RWPE1 (cell line): ENCODE results near the gene PIAS2.

Experiments used
- CTCF ChIA-PET: fragments of 350-600 bp; sonication (Branson Sonifier 250); formaldehyde crosslinking; extraction: SDS; loops from one replicate; lab custom pipeline; 2021; lab: Yijun Ruan, JAX
- POLR2A ChIA-PET: fragments of 400-600 bp; formaldehyde crosslinking; extraction: SDS; loops from one replicate; lab custom pipeline; 2020; ENCODE audit warnings: antibody characterized with exemption; ENCODE audit not compliant: low non-redundant PET; lab: Yijun Ruan, JAX
- DNase-seq: peaks from one replicate; pipeline ENCODE4 v3.0.0; 2012; ENCODE audit warnings: low spot score
- H3K27ac ChIP-seq: fragments of 450-650 bp; 2 replicates; pipeline ENCODE4 v1.5.1; 2017
- CTCF ChIP-seq: fragments of 450-650 bp; conservative IDR thresholded peaks from 2 replicates; pipeline ENCODE4 v1.5.1; 2017; ENCODE audit warnings: low read depth, mild to moderate bottlenecking

Gene PIAS2

GRCh38 chr18:46794607-46795006 lies 122.7 kb downstream of the PIAS2 start:
- POLR2A ChIA-PET = no interaction called here
- TF ChIP-seq CTCF = no peak
- no peak for DNase-seq
- H3K27ac ChIP-seq = no peak overlapping the region
- CTCF ChIA-PET = no interaction called here

- DNase-seq = no peak
- CTCF ChIA-PET = interaction anchor here (0.6 kb wide), 1 partner anchor 644 kb away, joined by 3 read pairs; no protein-coding TSS in a partner anchor
These were observed 123.7 kb downstream of the PIAS2 start for GRCh38 chr18:46793565-46793964.

DNA sequence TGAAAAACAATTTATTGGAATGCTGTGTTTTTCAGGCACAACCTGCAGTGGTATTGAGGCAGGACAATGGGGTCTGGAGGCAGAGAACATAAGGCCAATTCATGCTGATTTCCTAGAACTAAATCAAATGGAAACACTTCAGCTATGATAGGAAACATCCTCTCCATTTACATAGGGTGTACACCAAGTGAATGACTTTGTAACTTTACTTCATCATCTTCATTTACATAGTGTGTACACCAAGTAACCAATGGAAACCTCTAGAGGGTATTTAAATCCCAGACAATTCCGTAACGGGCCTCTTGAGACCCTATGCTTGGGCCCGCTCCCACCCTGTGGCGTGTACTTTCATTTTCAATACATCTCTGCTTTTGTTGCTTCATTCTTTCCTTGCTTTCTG lies 128.2 kb downstream of the PIAS2 start:
- CTCF ChIA-PET = no interaction called here
- no peak for DNase-seq
- no peak for TF ChIP-seq CTCF
- H3K27ac ChIP-seq = no peak overlapping the region
- POLR2A ChIA-PET = no interaction called here

More at GRCh38 chr18:46793565-46793964, 123.7 kb downstream of the PIAS2 start:
- H3K27ac ChIP-seq = no peak overlapping the region
- TF ChIP-seq CTCF = no peak
- POLR2A ChIA-PET = no interaction called here

DNA sequence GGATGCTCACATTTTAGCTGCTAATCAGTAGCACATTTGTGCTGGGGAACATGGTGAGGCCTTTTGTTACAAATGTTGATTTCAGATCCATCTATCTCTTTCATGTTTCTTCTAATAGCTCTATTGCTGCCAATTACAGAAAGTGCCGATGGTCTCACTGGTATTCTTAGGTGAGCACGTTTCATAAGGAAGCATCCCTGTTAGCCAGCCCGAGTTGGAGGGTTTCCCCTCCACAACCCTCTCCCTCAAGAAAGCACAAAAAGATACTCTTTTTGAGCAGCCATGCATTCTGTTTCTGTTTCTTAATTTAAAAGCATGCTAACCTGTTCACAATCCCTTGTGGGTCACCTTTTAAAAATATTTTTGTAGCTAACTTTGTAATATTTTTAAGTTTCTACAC lies 129.6 kb downstream of the PIAS2 start:
- ChIA-PET POLR2A (no interaction called here), CTCF (no interaction called here)
- DNase-seq = no peak
- no peak overlapping the region for H3K27ac ChIP-seq
- TF ChIP-seq CTCF = no peak

- H3K27ac ChIP-seq = no peak overlapping the region
- CTCF ChIA-PET = no interaction called here
- no peak for DNase-seq
- POLR2A ChIA-PET = no interaction called here
- TF ChIP-seq CTCF = no peak
These were observed 144.9 kb downstream of the PIAS2 start for GRCh38 chr18:46772357-46772756.

DNA sequence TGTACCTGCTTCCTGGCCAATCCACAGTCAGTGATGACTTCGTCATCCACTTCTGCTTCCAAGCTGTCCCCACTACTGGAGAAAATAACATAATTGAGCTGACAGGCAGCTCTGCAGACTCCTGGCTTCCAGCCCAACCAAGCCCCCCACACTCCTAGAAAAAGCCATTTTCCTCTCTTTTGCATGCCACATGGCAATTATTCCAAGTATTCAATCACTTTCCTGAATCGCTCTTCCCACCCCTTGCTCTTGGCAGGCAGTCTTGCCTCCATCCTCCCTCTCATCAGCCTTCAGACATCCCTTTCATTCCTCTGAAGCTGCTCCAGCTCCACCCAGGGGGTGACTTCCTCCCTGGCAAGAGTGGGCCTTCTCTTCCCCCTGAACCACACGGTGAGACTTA lies 146.2 kb downstream of the PIAS2 start:
- POLR2A ChIA-PET = no interaction called here
- DNase-seq = no peak
- TF ChIP-seq CTCF = no peak
- CTCF ChIA-PET = no interaction called here
- no peak overlapping the region for H3K27ac ChIP-seq

GRCh38 chr18:46770708-46771107 lies 146.6 kb downstream of the PIAS2 start:
- DNase-seq = no peak
- no peak overlapping the region for H3K27ac ChIP-seq
- ChIA-PET POLR2A (no interaction called here), CTCF (no interaction called here)
- TF ChIP-seq CTCF = no peak
